Hepatocyte (in vitro differentiated cells): Measurements from ENCODE around the gene CWC25. TPM values are rescaled to one million over a fixed set of nuclear protein-coding genes. Genes with fewer than 3 reads are reported as not detected.

ENCODE experiments used
- DNase-seq: peaks from one replicate; pipeline ENCODE4 v3.0.0-alpha.2; 2016; ENCODE audit warnings: low spot score
- H2AFZ ChIP-seq: fragments of 200-600 bp; sonication (generic); 2 replicates; pipeline ENCODE4 v1.6.0; 2016; ENCODE audit warnings: antibody characterized with exemption, mild to moderate bottlenecking
- H3K27ac ChIP-seq: fragments of 200-600 bp; sonication (generic); 2 replicates; pipeline ENCODE4 v1.5.1; 2016; ENCODE audit warnings: mild to moderate bottlenecking
- H3K27me3 ChIP-seq: fragments of 200-600 bp; sonication (generic); 2 replicates; pipeline ENCODE4 v1.6.1; 2016
- H3K36me3 ChIP-seq: fragments of 200-600 bp; sonication (generic); replicated peaks from 2 replicates; pipeline ENCODE4 v1.5.1; 2016; ENCODE audit warnings: low read depth; ENCODE audit not compliant: insufficient read depth
- H3K4me1 ChIP-seq: fragments of 200-600 bp; sonication (generic); 2 replicates; pipeline ENCODE4 v1.5.1; 2016; ENCODE audit warnings: mild to moderate bottlenecking, moderate library complexity; ENCODE audit not compliant: insufficient read depth
- H3K4me2 ChIP-seq: fragments of 200-600 bp; sonication (generic); 2 replicates; pipeline ENCODE4 v1.6.0; 2016
- H3K4me3 ChIP-seq: fragments of 200-600 bp; sonication (generic); 2 replicates; pipeline ENCODE4 v1.5.1; 2016; ENCODE audit warnings: mild to moderate bottlenecking
- H3K79me2 ChIP-seq: fragments of 200-600 bp; sonication (generic); 2 replicates; pipeline ENCODE4 v1.6.0; 2017; ENCODE audit warnings: mild to moderate bottlenecking
- H3K9me2 ChIP-seq: fragments of 200-600 bp; sonication (generic); replicated peaks from 2 replicates; pipeline ENCODE4 v1.6.0; 2017; ENCODE audit warnings: mild to moderate bottlenecking; ENCODE audit not compliant: insufficient read depth
- H3K9me3 ChIP-seq: fragments of 200-600 bp; sonication (generic); 2 replicates; pipeline ENCODE4 v1.5.1; 2016; ENCODE audit warnings: low read depth, mild to moderate bottlenecking
- H4K20me1 ChIP-seq: fragments of 200-600 bp; sonication (generic); 2 replicates; pipeline ENCODE4 v1.6.0; 2016; ENCODE audit warnings: mild to moderate bottlenecking; ENCODE audit not compliant: insufficient read depth, poor library complexity, severe bottlenecking
- EZH2 ChIP-seq: fragments of 200-600 bp; sonication (generic); IDR thresholded peaks from 2 replicates; pipeline ENCODE4 v1.6.1; 2016; ENCODE audit warnings: antibody characterized with exemption, mild to moderate bottlenecking, borderline replicate concordance
- EZH2phosphoT487 ChIP-seq: fragments of 200-600 bp; sonication (generic); IDR thresholded peaks from one replicate; pipeline ENCODE4 v1.6.1; 2018; ENCODE audit warnings: antibody characterized with exemption, mild to moderate bottlenecking, low read depth, moderate library complexity; ENCODE audit not compliant: unreplicated experiment, severe bottlenecking
- WGBS: methylation state at CpG from one replicate; pipeline ENCODE4 v1.1.6; 2016; ENCODE audit warnings: low lambda C conversion rate; ENCODE audit errors: missing lambda C conversion rate; 5-methylcytosine and 5-hydroxymethylcytosine counted together
- polyA plus RNA-seq: library from polyadenylated mRNA; unstranded; fragments of >200 nt; fragmentation: Nextera tagmentation; extraction: Ambion mirVana; gene quantifications from 2 replicates; pipeline ENCODE4 v1.2.1, GENCODE V29; 2016
- total RNA-seq: library from RNA; depleted of rRNA; stranded (reverse); fragments of >200 nt; gene quantifications from 2 replicates; pipeline ENCODE4 v1.2.3, GENCODE V29; 2014
- TF ChIP-seq, protein P1 (sequence below): fragments of 200-600 bp; sonication (generic); IDR thresholded peaks from 2 replicates; pipeline ENCODE4 v1.5.1; 2016; ENCODE audit warnings: antibody characterized with exemption, mild to moderate bottlenecking; ENCODE audit not compliant: poor library complexity

CWC25 gene
- total and polyA plus RNA-seq, 2 experiments from 2014 or later: 10.0 to 18.5 TPM

DNA sequence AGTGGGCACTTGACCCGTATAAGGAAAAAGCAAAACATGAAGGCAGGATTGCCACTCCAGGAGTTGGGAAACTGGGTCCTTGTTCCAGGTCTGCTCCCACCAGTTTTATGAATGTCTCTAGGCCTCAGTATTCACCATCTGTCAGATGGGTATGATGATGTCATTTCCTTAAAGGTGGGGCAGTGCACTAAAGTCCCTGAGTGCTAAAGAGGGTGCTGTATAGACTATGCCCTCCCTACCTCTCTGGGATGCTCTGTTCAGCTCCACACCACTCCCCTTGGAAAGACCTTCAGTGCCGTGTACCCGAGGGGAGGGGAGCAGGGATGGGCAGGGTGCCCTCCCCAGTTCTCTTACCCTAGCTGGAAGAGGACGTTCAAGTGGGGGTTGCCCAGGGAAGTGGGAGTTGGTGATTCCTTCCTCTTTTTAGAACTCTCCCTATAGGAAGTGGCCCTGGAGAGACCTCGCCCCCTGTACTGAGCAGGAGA is 46.9 kb upstream of the CWC25 start:
- Histone ChIP-seq H3K79me2 (peaks cover 71% of the 10 kb centered on the region), H3K4me3 (peak overlapping the region; percentile 7), H3K36me3 (no peaks in the 10 kb centered on the region), H3K4me1 (peaks cover 42% of the 10 kb centered on the region), H2AFZ (no peak overlapping the region), H3K27ac (peak overlapping the region; percentile 99), H3K27me3 (no peaks in the 10 kb centered on the region), H3K9me2 (no peaks in the 10 kb centered on the region), H3K9me3 (no peaks in the 10 kb centered on the region), H3K4me2 (peak overlapping the region; percentile 89), H4K20me1 (peaks cover 54% of the 10 kb centered on the region)
- no peak for DNase-seq
- 65% methylated on average over 5 of the region's 5 CpGs for WGBS
- TF ChIP-seq EZH2phosphoT487 (no peak), EZH2 (no peak)
- TF ChIP-seq, protein P1, sequence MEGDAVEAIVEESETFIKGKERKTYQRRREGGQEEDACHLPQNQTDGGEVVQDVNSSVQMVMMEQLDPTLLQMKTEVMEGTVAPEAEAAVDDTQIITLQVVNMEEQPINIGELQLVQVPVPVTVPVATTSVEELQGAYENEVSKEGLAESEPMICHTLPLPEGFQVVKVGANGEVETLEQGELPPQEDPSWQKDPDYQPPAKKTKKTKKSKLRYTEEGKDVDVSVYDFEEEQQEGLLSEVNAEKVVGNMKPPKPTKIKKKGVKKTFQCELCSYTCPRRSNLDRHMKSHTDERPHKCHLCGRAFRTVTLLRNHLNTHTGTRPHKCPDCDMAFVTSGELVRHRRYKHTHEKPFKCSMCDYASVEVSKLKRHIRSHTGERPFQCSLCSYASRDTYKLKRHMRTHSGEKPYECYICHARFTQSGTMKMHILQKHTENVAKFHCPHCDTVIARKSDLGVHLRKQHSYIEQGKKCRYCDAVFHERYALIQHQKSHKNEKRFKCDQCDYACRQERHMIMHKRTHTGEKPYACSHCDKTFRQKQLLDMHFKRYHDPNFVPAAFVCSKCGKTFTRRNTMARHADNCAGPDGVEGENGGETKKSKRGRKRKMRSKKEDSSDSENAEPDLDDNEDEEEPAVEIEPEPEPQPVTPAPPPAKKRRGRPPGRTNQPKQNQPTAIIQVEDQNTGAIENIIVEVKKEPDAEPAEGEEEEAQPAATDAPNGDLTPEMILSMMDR: no peak

DNA sequence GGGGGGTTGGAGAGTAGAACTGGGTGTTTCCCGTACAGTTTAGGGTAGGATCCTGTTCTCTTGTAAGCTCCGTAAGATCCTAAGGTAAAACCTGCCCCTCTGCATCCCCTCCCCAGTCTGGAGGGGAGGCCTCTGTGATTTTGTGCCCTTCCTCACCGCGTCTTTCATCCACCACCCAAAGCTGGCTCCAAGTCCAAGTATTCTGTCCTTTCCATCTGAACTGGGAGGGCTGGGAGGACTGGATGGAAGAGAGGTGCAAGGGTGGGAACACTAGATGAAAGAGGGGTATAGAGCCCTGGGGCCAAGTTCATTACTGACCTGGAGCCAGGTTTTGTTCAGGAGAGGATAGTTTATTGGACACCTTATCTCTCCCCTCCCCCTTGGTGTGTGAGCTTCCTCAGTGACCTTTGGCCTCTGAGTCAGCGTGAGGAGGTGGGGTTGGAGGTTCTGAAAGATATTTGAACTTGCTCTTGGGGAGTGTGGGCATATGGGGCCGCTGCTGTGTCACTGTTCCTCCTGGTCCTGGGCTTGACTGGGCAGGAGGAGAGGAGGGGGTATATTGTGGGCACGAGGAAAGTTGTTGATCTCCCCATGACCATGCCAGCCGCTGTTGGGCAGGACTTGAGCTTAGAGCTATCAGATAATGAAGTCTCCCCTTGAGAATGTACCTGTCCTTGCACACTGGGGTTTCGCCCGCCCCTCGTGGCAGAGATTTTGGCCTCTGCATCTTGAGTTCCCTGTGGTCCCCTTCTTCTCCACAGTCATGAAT is 46.3 kb upstream of the CWC25 start:
- Histone ChIP-seq H3K27me3 (no peaks in the 10 kb centered on the region), H3K36me3 (no peaks in the 10 kb centered on the region), H3K4me2 (peak overlapping the region; percentile 89), H3K27ac (peak overlapping the region; percentile 99), H3K4me1 (peaks cover 39% of the 10 kb centered on the region), H3K4me3 (peak overlapping the region; percentile 98), H3K9me3 (no peaks in the 10 kb centered on the region), H2AFZ (no peak overlapping the region), H3K9me2 (no peaks in the 10 kb centered on the region), H4K20me1 (peaks cover 48% of the 10 kb centered on the region), H3K79me2 (peaks cover 65% of the 10 kb centered on the region)
- no peak for TF ChIP-seq EZH2
- TF ChIP-seq, protein P1: peak; percentile 35
- DNase-seq: peak; percentile 93
- 21% methylated on average over 11 of the region's 11 CpGs for WGBS

DNA sequence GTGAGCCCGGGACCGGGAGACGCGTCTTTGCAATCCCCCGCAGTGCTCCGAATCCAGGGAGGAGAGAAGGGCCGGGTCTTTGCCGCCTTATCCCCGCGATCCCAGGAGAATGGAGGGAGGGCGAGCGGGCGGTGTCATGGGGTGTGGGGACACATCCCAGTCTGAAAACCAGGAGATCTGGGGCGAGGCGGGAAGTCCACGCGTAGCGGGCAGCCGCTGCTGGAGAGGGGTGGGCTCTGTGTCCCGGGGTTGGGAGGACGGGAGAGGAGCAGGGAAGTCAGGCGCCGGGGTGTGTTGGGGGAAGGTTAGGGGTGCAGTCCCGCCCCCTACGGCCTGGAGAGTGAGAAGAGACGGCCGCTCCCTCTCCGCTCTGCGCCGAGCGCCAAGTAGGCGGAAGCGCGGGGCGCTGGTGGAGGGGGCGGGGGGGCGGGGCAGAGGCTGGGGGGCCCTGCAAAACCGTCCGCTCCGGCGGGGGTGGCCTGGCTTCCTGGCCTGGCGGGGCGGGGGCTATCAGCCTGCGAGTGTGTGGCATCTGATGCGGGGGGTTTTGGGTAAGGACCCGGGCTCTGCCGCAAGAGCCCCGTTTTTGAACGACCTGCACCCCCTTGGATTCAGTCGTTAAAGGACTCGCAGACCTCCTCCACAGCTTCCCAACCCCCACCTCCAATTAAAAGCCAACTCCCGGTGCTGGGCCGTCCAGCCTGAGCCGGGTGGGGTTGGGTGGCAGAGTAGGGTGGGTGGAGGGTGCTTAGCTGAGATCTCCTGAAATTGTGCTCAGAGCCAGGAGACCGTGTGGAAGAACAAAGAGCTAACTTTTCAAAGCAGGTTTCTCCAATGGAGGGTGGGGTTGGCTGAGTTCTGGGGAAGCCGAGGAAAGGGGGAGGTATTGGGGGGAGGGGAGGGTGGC is 45.4 kb upstream of the CWC25 start:
- DNase-seq: peak; percentile 88
- peaks cover 39% of the 10 kb centered on the region for H4K20me1 ChIP-seq
- H2AFZ ChIP-seq: peak overlapping the region; percentile 65
- under 1% methylated on average over 29 of the region's 56 CpGs for WGBS
- peaks cover 36% of the 10 kb centered on the region for H3K4me1 ChIP-seq
- peak overlapping the region; percentile 98 for H3K4me3 ChIP-seq
- no peaks in the 10 kb centered on the region for H3K9me3 ChIP-seq
- TF ChIP-seq EZH2 (peak; percentile 14), EZH2phosphoT487 (no peak)
- peak overlapping the region; percentile 99 for H3K27ac ChIP-seq
- no peaks in the 10 kb centered on the region for H3K27me3 ChIP-seq
- H3K79me2 ChIP-seq: peaks cover 56% of the 10 kb centered on the region
- no peaks in the 10 kb centered on the region for H3K36me3 ChIP-seq
- H3K9me2 ChIP-seq: no peaks in the 10 kb centered on the region
- H3K4me2 ChIP-seq: peak overlapping the region; percentile 89
